HG02610 (cell line): ENCODE measurements around the gene LDLRAD2.
"Not testable (repeated sequence)": the region's sequence is repeated elsewhere in the genome, so short reads cannot be mapped to it uniquely, and the experiment has no call there.

Experiments
- ATAC-seq: cut with Tn5 transposase; IDR thresholded peaks from one replicate; pipeline ENCODE4 v1.9.1; 2021; ENCODE audit warnings: mild to moderate bottlenecking, moderate library complexity; ENCODE audit not compliant: unreplicated experiment

The LDLRAD2 gene

DNA sequence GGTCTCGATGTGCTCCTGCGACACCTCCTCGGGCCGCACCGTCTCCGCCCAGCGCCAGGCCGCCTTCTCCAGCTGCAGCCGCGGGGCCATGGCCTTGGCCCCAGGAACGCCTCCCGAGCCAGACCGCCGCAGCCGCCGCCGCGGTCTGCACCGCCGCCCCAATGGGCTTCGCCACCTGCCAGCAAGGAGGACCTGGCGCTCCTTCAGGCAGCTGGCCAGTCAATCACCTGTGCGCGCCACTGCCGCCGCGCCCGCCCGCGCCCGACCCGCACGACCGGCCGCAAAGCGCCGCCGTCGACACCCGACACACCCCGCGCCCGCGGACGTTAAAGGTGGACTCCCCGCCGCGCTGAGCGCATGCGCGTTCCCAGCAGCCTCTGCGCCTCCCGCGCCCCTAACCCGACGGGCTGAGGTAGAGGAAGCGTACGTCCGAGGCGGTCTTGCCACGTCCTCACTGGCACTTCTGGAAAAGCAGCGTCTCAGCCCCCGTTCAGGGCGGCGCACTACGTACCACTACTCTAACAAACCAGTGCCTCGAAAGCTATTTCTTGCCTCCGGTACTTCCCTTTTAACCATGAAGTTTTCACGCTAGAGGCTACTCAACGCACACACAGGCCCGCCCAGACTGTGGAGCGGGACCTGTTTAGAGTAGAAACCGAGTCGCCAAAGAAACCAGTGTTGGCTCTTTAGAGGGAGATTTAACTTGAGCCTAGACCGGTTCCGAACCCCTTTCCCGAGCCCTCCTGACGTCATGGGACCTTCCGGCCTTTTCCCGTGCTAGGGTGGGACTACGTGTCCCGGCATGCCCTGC, 29.0 kb upstream of the LDLRAD2 start, which contains the start of gene USP48:
TSS of gene USP48 (minus strand) at position 282 of the 811 bp plus-strand sequence. CDS start at position 90, 192 bp downstream.
- ATAC-seq = peak; percentile 62

DNA sequence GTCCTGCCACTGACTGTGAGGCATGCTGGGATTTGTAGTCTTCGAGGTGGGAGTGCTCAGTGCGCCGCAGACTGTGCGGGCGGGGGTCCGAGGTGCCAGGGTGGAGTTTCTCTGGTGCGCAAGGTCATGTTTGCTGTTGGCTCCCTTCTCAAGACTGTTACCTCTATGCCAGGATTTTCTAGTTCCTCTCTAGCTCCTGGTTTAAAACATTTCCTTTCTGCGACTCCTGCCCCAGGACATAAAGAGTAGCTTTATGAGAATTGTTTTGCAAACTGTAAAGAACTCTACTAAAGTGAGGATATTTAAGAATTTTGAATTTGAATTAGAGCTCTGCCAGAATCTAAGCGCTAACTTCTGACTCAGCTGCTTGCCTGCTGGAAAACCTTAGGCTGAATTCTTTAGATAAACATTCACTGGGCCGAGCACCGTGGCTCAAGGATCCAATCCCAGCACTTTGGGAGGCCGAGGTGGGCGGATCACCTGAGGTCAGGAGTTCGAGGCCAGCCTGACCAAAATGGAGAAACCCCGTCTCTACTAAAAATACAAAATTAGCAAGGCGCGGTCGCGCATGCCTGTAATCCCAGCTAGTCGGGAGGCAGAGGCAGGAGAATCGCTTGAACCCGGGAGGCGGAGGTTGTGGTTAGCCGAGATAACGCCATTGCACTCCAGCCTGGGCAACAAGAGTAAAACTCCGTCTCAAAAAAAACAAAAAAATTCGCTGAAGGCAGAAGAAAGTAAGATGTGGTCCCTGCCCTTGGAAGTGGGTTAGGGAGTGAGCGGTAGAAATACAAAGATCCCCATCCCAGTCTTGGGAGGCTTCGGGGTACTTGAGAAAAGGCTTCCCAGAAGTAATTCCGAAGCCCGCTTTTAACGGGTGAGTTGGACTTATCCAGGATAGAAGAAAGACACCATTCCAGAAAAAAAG, 28.1 kb upstream of the LDLRAD2 start:
- ATAC-seq = no peak

GRCh38 chr1:21785764-21786163, 26.3 kb upstream of the LDLRAD2 start:
- not testable (repeated sequence) for ATAC-seq

- no peak for ATAC-seq
Observed at GRCh38 chr1:21786640-21787039, 25.4 kb upstream of the LDLRAD2 start.

DNA sequence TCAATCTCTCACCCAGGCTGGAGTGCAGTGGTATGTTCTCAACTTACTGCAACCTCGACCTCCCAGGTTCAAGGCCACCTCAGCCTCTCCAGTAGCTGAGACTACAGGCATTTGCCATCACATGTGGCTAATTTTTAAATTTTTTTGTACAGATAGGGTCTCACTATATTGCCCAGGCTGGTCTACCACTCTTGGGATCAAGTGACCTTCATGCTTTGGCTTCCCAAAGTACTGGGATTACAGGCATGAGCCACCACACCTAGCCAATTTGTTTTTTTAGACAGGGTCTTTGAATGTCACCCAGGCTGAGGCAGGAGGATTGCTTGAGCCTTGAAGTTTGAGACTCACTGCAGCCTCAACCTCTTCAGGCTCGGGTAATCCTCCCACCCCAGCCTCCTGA, 19.0 kb upstream of the LDLRAD2 start:
- no peak for ATAC-seq

DNA sequence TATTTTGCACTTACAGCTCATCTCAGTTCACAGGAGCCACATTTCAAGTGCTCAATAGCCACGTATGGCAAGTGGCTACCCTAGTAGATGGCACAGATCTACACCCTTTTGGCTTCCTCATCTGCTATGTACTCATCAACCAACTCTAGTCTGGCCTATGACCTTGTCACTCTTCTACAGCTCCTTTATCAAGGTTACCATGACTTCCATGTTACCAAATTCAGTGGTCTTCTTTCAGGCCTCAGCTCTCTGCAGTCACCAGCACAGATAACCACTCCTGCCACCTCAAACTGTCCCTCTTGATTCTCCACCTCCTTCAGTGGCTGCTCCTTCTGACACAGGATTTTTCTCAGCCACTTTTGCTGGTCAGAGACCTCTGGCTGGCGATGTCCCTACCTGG, 17.4 kb upstream of the LDLRAD2 start:
- ATAC-seq = no peak

- no peak for ATAC-seq
Observed at GRCh38 chr1:21795075-21795474, 17.0 kb upstream of the LDLRAD2 start.

DNA sequence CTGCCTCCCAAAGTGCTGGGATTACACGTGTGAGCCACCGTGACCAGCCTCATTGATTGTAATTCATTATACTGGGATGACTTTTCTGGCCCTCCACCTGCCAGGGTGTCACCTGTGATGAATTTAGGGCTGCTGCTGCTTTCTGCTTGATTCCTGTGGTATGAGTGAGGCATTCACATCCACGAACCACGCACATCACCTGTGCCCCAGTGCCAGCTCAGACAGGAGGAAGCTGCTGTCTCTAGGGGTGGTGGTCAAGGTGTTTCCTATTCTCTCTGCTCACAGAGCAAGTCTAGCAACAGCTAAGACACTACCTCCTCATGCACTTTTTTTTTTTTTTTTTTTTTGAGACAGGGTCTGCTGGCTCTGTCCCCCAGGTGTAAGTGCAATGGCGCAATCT, 12.3 kb upstream of the LDLRAD2 start:
- ATAC-seq = no peak

DNA sequence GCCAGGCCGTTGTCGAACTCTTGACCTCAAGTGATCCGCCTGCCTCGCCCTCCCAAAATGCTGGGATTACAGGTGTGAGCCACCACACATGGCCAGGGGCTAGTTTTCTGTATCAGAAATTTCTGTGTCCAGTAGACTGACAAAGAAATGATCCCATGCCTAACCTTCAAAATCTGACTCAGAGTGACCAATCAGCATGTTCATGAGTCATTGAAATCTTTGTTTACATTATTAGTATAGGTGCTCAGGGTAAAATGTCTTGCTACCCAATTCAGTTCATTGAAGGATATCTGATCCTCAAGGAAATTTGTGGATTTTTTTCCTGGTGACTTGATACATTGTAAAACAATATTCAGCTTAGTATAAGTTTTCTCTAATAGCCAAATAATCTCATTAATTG, 11.0 kb upstream of the LDLRAD2 start:
- ATAC-seq = no peak

DNA sequence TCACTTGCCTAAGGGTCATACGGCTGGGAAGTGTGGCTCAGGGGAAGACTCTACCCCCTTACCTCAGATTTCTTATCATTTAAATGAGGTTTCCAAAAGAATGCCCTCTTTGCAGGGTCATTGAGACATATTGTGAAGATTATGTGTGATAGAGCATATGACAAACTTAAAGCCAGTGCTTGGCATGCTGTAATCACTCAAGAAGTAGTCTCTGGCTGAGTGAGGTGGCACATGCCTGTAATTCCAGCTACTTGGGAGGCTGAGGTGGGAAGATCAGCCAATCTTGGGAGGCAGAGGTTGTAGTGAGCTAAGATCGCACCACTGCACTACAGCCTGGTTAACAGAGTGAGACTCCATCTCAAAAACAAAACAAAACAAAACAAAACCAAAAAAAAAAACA, 7.5 kb upstream of the LDLRAD2 start:
- ATAC-seq = no peak

DNA sequence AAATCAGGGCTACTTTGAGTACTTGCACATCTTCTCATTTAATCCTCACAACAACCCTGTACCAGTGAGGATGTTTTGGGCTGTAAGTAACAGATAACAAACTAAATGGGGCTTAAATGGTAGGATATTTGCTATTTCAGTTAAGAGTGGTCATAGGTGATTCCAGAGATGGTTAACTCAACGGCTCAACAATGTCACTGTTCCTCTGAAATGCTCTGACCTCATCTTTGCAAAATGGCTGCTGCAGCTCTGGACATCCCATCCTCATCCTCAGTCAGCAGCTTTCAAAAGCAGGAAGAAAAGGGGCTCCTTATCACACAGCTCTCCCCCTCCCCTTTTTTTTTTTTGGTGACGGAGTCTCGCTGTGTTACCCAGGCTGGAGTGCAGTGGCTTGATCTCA, 1.5 kb downstream of the LDLRAD2 start:
- no peak for ATAC-seq

DNA sequence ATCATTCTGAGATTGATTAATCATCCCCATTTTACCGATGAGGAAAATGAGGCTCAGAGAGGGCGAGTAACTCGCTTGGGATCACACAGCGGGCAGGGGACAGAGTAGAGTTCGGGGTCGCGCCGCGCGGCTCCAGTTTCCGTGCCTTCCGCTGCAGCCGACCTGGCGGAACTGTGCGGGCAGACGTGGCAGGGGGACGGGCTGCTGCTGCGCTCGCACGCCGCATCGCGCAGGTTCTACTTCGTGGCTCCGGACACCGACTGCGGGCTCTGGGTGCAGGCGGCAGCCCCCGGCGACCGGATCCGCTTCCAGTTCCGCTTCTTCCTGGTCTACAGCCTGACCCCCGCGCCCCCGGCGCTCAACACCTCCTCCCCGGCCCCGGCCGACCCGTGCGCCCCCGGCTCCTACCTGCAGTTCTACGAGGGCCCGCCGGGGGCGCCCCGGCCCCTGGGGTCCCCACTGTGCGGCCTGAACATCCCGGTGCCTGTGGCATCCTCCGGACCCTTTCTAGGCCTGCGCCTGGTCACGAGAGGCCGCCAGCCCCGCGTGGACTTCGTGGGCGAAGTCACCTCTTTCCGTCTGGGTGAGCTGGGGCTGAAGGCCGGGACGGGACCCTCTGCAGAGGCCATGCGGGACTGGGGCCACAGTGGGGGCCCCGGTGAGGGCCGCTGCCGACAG, 2.3 kb downstream of the LDLRAD2 start:
- ATAC-seq = no peak

GRCh38 chr1:21814981-21815582, 3.0 kb downstream of the LDLRAD2 start:
- no peak for ATAC-seq

GRCh38 chr1:21815724-21816321, 3.8 kb downstream of the LDLRAD2 start:
- no peak for ATAC-seq

DNA sequence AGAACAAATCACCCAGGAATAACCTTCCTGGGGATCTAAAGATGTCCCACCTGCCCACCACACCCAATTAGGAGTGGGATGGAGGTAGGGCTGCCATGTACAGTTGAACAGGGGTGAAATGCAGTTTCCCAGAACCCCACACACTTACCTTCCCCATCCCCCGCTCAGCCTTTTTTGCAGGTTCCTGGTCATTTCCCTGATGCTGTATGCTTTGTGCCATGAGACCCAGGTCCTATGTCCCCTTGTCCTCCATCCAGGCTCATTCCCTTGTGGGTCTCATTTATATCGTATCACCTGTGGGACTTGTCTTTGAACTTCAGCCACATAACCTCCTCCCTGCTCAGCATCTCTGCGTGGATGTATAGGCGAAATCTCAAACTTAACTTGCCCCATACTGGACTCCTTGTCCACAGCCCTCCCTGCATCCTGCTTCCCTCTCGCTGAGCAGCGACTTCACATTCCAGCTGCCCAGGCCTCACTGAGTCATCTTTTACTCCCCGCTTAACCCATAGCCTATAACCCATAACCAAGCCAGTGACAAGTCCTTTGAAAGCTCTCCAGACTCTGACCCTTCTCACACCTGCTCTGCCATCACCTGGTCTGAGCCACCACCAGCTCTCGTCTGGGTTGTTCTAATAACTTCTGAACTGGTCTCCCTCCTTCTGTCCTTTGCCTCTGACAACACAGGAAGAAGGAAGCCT, 4.7 kb downstream of the LDLRAD2 start:
- no peak for ATAC-seq

DNA sequence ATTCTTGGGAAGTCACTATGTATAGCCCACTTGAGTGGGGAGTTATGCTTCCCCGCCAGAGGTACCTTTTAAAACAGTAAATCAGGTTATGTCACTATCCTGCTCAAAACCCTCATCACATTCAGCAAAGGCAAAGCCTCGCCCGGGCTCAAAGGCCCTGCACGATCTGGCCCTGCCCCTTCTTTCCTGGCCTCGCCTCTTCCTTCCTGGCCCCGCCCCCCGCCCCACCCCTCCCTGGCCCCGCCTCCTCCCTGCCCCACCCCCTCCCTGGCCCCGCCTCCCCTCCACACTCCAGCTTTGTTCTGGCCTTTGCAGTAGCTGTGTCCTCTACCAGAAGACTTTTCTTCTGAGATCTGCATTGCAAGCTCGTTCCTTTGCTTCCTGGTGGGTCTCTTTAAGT, 6.6 kb downstream of the LDLRAD2 start:
- ATAC-seq = no peak

DNA sequence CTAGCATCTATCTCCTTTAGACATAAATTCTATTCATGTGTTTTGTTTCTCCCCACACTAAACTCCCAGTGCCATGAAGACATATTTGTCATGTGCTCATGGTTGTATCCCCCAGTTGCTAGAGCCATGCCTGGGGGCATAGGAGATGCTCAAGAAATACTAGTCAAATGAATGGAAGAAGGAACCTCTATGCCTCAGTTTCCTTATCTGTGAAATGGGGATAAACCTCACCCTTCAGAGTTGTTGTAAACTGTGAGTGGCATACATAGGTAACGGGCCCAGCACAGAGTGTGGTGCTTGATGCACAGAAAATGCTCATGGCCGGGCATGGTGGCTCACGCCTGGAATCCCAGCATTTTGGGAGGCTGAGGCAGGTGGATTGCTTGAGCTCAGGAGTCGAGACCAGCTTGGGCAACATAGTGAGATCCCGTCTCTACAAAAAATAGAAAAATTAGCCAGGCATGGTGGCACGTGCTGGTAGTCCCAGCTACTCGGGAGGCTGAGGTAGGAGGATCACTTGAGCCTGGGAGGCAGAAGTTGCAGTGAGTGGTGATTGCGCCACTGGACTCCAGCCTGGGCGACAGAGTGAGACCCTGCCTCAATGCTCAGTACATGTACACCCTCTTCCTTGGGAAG, 8.7 kb downstream of the LDLRAD2 start:
- ATAC-seq = no peak

DNA sequence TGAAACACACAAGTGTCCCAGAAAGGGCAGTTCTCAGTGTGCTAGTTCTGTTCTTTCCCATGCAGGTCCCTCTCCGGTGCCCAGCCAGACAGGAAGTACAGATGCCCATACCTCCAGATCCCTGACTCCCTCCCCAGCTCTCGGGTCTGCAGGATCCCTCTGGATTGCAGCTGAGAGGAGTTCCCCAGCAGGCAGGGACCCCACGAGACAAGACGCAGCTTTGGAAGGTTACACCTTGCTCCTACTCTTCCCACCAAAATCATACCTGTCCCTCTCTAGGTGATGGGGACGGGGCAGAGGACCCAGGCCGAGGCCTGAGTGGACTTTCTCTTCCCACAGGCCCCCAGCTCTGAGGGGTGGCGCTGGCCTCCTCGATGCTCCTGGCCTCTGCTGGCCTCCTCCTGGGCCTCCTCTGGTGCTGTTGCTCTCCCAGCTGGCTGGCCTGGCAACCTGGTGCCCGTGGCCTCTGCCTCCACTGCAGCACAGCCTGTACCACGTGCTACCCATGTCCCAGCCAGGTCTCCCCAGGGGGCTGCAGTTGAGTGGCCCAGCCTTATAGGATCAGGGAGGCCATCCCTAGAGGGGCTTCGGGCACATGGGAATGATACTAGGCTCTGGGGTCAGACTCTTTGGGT, 9.4 kb downstream of the LDLRAD2 start:
- ATAC-seq = no peak

- no peak for ATAC-seq
Observed at GRCh38 chr1:21822349-21822748, 10.3 kb downstream of the LDLRAD2 start.
